ENCODE results near the gene GNG3.
"Not testable (repeated sequence)": the region's sequence is repeated elsewhere in the genome, so short reads cannot be mapped to it uniquely, and the experiment has no call there.

GNG3 gene

DNA sequence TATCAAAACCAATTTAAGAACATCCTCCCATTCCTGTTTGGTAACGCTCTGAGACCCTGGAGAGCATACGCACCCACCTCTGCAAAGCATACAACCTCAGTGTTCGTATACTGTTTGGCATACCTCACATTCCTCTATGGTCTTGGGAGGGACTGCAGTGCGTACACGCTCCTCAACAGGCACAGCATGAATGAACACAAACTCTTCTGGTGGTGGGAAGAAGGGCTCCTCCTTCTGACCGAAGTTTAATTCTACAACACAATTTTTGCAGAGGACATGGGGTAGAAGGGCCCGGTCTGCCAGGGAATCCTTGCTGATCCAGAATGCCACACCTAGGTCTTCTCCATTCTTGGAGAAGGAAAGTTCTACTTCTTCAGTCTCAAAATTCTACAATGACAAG lies 14.5 kb downstream of the GNG3 start:
- no peak for DNase-seq

DNA sequence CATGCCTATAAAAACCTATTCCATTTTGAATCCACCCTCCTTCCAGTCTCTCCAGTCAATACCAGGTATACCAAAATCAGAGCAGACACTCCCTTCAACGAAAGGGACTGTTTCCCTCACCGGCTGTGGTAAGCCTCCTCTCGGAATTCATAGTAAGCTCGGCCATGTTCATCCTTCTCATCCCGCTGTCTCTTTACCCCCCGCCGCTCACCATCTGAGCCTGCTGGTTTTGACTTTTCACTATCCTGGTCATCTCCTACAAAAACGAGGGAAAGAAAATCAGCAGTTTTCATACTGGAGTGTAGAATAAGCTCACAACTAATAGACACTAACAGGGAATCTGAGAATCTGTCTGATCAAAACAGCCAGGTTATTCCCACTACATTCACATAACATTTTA lies 16.7 kb downstream of the GNG3 start:
- DNase-seq = no peak

DNA sequence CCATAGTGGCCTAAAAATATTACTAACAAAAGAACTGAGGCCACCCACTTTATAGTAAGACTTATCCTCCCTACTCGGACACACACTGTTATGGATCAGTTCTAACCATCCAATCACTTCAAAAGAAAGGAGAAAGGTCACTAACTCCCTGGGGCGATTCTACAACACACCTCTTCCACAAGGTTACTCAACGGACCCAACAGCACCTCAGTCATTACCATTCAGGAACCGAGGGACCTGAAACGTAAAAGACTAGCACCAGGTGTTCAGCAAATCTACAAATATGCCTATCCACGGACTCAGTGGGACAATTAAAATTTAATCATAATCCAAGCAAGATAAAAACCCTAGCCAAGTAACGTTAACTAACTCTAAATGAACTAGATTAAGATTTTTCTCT lies 18.2 kb downstream of the GNG3 start:
- no peak for DNase-seq

DNA sequence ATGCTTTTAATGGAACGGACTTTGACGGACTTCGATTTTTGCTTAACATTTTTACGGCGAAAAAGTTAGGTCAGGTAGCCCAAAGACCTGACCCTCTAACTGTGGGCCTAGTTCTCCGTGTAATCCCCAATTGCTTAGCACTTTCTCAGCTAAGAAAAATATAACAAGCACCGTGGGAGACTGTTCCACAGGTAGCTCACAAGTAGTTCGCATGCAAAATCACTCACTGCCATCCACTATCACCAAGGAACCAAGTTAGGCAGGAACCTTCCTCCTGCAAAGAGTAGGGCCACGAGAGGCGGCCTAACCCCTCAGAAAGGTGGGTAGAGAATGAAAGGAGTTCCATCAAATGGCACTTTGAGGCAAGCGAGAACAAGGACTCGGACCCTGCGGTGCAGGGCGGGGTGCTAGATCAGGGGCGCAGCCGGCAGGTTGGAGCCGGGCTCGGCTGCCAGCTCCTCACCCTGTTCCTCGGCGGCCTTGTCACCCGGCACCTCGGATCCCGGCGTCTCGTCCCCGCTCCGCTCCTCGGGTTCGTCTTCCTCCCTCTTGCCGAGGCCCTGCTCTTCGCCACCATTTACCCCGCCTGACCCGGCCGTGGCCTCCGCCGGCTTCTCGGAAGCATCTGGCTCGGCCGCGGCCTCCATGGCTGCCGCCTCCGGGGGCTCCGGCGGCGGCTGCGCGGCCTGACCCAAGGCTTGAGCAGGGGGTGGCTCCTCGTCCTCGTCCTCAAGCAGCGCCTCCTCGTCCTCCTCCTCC lies 18.9 kb downstream of the GNG3 start:
- no peak for DNase-seq

- no peak for DNase-seq
These were observed 19.4 kb downstream of the GNG3 start for GRCh38 chr11:62726915-62727164.

- peak; percentile 99 for DNase-seq
These were observed 19.8 kb downstream of the GNG3 start, which contains the start of gene HNRNPUL2 for GRCh38 chr11:62727165-62727871. Gene HNRNPUL2 (minus strand): TSS chr11:62727457. CDS start chr11:62727156, 301 bp downstream.

DNA sequence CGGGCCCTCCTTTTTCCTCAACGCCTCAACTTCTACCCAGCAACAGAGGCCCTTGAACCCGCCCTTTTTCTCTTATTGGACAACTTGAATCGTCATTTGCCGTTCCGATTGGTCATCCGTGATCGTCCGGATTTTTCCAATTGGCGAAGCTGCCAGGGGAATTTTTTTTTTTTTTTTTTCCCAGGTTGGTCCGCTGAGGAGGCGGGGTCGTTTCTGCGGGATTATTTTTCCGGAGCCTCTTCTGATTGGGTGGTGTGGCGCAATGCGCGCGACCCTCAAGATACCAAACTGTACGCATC lies 20.3 kb downstream of the GNG3 start:
- peak; percentile 95 for DNase-seq

GRCh38 chr11:62728171-62728988 lies 20.9 kb downstream of the GNG3 start, which contains the start of gene TTC9C:
Gene TTC9C (plus strand): TSS chr11:62728486. CDS start chr11:62728849, 363 bp downstream.
- DNase-seq = peak; percentile 83

GRCh38 chr11:62730076-62730475 lies 22.6 kb downstream of the GNG3 start:
- not testable (repeated sequence) for DNase-seq

DNA sequence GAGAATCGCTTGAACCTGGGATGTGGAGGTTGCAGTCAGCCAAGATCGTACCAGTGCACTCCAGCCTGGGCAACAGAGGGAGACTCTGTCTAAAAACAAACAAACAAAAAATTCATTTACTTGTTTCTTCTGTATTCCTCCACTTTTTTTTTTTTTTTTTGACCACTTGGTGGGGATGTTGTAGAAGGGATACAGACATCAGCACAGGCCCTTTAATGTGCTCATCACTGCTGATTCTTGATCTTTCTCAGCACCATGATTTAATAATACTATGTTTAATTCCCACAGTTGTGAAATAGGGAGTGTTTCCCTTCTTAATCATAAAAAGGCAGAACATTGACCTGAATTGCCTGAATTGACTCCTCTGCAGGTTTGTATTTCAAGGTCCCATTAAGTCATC lies 25.4 kb downstream of the GNG3 start:
- no peak for DNase-seq

DNA sequence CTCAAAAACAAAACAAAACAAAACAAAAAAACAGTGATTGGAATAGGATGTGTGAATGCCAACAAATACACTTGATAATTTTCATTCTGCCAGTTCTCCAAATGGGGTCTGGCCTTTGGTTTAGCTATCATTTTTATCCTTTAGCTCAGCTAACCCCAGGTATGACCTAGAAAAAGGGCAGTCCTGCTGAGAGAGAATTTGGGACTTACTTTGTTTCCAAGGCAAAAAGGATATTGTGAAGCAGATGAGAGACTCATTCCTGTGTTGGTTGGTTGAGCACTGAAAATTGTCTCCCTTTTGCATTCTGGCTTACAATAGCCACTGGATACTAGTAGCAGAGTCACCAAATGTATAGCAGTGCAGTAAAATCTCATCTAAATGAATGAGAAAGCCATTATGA lies 29.7 kb downstream of the GNG3 start:
- DNase-seq = no peak

DNA sequence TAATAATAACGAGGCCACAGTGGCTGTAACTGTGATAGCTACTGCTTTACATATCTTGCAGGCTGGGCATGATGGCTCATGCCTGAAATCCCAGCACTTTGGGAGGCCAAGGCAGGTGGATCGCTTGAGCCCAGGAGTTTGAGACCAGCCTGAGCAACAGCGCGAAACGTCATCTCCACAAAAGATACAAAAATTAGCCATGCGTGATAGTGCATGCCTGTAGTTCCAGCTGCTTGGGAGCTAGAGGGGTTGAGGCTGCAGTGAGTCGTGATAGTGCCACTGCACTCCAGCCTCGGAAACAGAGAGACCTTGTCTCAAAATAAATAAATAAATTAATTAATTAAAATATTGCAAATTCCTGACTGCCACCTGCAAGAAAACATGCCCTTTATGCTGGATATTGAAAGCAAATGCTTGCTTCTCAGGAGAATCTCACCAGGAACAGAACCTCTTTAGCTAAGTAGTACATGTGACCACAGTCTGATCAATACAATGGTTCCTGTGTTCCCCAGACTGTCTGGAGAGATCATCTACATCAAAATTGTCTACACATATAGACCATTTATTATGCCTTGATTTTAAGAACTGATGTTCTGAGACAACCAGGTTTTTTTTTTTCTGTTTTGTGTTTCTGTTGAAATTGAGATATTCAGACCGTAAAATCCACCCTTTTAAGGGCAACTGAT lies 40.1 kb downstream of the GNG3 start:
- DNase-seq = no peak

DNA sequence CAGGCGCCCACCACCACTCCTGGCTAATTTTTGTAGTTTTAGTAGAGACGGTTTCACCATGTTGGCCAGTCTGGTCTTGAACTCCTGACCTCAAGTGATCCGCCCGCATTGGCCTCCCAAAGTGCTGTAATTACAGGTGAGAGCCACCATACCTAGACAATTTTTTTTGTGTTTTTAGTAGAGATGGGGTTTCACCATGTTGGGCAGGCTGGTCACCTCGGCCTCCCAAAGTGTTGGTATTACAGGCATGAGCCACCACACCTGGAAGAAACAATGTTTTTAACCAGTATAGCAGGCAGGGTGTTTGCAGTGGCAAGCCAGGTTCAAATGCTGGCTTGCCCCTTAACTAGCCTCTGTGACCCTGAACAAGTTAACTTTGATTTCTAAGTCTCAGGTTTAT lies 42.5 kb downstream of the GNG3 start:
- DNase-seq = not testable (repeated sequence)

DNA sequence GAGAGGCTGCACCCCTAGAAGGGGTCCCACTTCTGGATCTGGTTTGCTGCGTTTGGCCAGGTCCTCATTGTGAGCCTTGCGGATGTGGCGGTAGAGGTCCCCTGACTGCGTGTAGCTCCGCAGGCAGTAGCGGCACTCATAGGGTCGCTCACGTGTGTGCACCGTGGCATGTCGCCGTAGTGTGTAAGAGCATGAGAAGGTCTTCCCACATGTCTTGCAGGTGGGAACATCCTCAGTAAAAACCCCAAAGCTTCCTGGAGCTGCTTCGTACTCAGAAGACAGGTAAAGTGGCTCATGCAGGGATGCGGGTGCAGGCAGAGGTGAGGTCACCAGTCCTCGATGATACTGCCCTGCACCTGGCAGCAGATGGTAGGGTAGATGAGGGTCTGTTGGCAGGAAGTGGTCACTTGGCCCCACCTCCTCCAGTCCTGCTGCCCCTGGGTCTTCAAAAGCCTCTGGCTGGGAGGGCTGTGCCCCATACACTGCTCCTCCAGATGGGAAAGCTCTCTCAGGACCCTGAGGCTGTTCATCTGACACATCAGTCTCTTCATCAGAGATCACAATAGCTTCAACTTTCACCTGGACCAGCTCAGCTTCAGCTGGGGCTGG lies 44.8 kb downstream of the GNG3 start:
- no peak for DNase-seq

GRCh38 chr11:62752994-62753735 lies 45.7 kb downstream of the GNG3 start:
- DNase-seq = no peak

DNA sequence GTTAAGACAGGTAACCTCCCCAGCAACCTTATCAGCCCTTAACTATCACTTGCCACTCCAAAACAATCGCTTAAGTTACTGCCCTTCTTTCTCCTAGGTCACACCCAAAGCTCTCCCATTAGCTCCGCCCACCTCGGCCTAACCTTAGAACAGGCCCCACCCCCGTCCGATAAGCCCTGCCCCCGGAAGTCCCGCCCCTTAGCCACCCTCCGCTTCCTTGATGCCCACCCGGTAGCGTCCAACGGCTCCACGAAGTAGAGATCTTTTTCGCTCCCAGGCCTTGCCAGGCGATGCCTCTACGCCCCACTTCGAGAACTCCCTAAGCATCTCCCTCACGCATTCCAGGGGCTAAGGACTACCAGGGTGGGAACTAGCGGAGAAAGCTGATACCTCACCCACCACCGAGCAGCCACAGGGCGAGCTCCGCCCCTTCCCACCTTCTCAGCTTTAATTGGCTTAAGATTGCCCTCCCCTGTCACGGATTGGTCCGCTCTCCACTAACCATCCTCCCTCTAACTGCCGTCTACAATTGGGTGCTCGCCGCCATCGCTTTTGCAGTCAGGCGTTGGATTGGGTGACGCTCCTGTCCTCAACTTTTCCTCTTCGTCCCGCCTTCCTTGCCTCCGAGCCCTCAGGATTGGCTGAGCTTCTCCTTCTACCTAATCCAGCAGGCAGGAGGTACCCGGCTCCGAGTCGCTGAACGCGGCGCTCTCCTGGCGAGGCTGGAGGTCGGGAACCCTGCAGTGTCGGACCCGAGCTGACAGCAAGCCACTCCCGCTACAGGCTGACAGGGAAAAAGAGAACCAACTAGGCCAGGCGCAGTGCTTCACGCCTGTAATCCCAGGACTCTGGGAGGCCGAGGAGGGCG lies 46.5 kb downstream of the GNG3 start, which contains the start of gene ZBTB3:
TSS of gene ZBTB3 (minus strand) at position 425 of the 868 bp plus-strand sequence. CDS start 496 bp downstream, outside the sequence.
- peak; percentile 99 for DNase-seq

- no peak for DNase-seq
These were observed 47.7 kb downstream of the GNG3 start for GRCh38 chr11:62755086-62755615.

DNA sequence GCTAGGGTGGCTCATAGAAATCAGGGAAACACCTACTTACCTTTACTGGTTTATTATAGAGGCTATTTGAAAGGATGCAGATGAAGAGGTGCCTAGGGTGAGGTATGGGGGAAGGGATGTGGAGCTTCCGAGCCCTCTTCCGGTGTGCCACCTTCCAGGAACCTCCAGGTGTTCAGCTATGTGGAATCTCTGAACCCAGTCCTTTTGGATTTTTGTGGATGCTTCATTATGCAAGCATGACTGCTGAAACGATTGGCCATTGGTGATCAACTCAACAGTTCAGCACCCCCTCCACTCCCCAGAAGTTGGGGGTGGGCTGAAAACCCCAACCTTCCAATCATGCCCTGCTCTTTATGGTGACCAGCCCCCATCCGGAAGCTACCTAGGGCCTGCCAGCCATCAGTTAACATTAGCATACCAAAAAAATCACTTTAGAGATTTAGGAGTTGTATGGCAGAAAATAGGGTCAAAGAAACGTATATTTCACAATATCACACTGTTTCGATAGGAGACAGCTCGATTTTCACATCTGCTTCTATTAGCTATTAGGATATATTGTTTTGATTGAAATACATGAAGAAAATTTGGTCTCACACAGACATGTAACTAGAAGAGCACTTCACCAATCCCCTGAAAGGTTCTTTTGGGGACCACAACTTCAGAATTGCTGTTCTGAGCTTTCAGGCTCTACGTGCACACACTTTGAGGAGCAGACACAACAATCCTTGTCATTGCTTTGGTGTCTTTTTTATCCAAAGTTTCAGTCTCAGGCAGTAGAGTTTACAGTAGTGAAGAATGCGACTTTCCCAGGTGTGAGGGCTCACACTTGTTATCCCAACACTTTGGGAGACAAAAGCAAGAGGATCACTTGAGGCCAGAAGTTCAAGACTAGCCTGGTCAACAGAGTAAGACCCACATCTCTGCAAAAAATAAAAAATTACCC lies 50.6 kb downstream of the GNG3 start:
- DNase-seq = no peak
